HepG2 (cell line): ENCODE results near the gene IBTK. TPM values are rescaled to one million over a fixed set of nuclear protein-coding genes. Genes with fewer than 3 reads are reported as not detected.

Source experiments
- ATAC-seq: fragments of 200-7000 bp; cut with Tn5 transposase; 3 replicates; pipeline ENCODE4 v1.9.1; 2020; ENCODE audit warnings: mild to moderate bottlenecking, moderate library complexity
- BruUV-seq: library from RNA; stranded (reverse); fragments of 400-500 nt; replicated peaks from 2 replicates; lab custom pipeline; 2021; lab: Mats Ljungman, UMichigan
- CTCF ChIA-PET: fragments of 300-600 bp; formaldehyde crosslinking; extraction: SDS; loops from one replicate; lab custom pipeline; 2021; ENCODE audit warnings: low total read pairs, inconsistent platforms, low intra/inter-chr PET ratio; lab: Yijun Ruan, JAX
- POLR2A ChIA-PET: fragments of 350-600 bp; sonication (Branson Sonifier 250); formaldehyde crosslinking; loops from one replicate; lab custom pipeline; 2020; ENCODE audit warnings: antibody characterized with exemption, inconsistent platforms; lab: Yijun Ruan, JAX
- DNase-seq: peaks from one replicate; pipeline ENCODE4 v3.0.0-alpha.2; 2015; ENCODE audit warnings: low spot score
- FAIRE-seq: peaks from 3 replicates; lab custom pipeline; 2011; peaks lifted over from hg19 to GRCh38; lab: Jason Lieb, UNC
- H2AFZ ChIP-seq: one replicate; pipeline ENCODE4 v1.6.1; 2011; ENCODE audit warnings: low read length, inconsistent platforms
- H3K27ac ChIP-seq: fragments of 300-600 bp; 3 replicates; pipeline ENCODE4 v1.8.0; 2011; ENCODE audit warnings: mixed run types, mild to moderate bottlenecking, mixed read lengths, low read length, inconsistent platforms; ENCODE audit not compliant: insufficient read depth; ENCODE audit errors: extremely low read length
- H3K27me3 ChIP-seq, 2 experiments: fragments of 200-600 bp in 1 of 2; 2 replicates in 1 of 2; 3 replicates in 1 of 2; pipeline versions ENCODE4 v1.6.0 to v1.8.0; 2011; ENCODE audit warnings: low read length in 2 of 2, mild to moderate bottlenecking in 2 of 2, moderate library complexity in 2 of 2, inconsistent platforms in 1 of 2; ENCODE audit not compliant: insufficient read depth in 2 of 2, control insufficient read depth in 1 of 2
- H3K36me3 ChIP-seq, 2 experiments: fragments of 200-600 bp in 1 of 2; replicated peaks in 1 of 2; 2 replicates in 1 of 2; 3 replicates in 1 of 2; pipeline versions ENCODE4 v1.5.1 to v1.8.0; 2011; ENCODE audit warnings: low read length in 2 of 2, inconsistent platforms in 1 of 2; ENCODE audit not compliant: insufficient read depth in 2 of 2, control insufficient read depth in 1 of 2
- H3K4me1 ChIP-seq: 2 replicates; pipeline ENCODE4 v1.5.1; 2012; ENCODE audit warnings: low read length, inconsistent platforms; ENCODE audit not compliant: insufficient read depth
- H3K4me2 ChIP-seq: 2 replicates; pipeline ENCODE4 v1.6.0; 2011; ENCODE audit warnings: low read depth, low read length, inconsistent platforms
- H3K4me3 ChIP-seq, 3 experiments: fragments of 200-600 bp in 1 of 3; sonication (generic), shearing (Covaris generic) in 1 of 3; replicated peaks in 1 of 3; 2 replicates each; pipeline ENCODE4 v1.5.1; 2011 to 2016; ENCODE audit warnings: low read length in 3 of 3, inconsistent platforms in 2 of 3, low read depth in 2 of 3, mild to moderate bottlenecking in 2 of 3, control low read depth in 1 of 3, mixed read lengths in 1 of 3; ENCODE audit not compliant: insufficient read depth in 1 of 3
- H3K79me2 ChIP-seq: one replicate; pipeline ENCODE4 v1.6.1; 2011; ENCODE audit warnings: low read length, inconsistent platforms; ENCODE audit not compliant: insufficient read depth
- H3K9ac ChIP-seq: 2 replicates; pipeline ENCODE4 v1.6.0; 2011; ENCODE audit warnings: mild to moderate bottlenecking, low read depth, low read length, inconsistent platforms; ENCODE audit not compliant: insufficient read depth
- H3K9me3 ChIP-seq: 2 replicates; pipeline ENCODE4 v1.5.1; 2012; ENCODE audit warnings: mild to moderate bottlenecking, low read length
- H4K20me1 ChIP-seq: 2 replicates; pipeline ENCODE4 v1.6.0; 2011; ENCODE audit warnings: inconsistent platforms, mild to moderate bottlenecking, low read length, moderate library complexity; ENCODE audit not compliant: insufficient read depth
- SMC3 ChIP-seq: IDR thresholded peaks from 2 replicates; pipeline ENCODE4 v1.6.1; 2011; ENCODE audit warnings: low read length, improper control_type of control experiment
- STAG1 ChIP-seq: sonication (generic); formaldehyde crosslinking; IDR thresholded peaks from 2 replicates; pipeline ENCODE4 v1.4.0; 2020; ENCODE audit warnings: missing genetic modification reagents
- YEATS2 ChIP-seq: sonication (generic); formaldehyde crosslinking; IDR thresholded peaks from 2 replicates; pipeline ENCODE4 v1.4.0; 2020; ENCODE audit warnings: missing genetic modification reagents, borderline replicate concordance
- in situ Hi-C: cut with HindIII; loops from 2 replicates; pipeline ENCODE4 v1.10.0; 2017; ENCODE audit warnings: low pct_unique_long_range_greater_than_20kb; ENCODE audit not compliant: extremely low pct_ligation_motif_present
- intact Hi-C: fragments of 100-400 bp; cut with micrococcal nuclease; formaldehyde crosslinking; loops from one replicate; pipeline ENCODE4 v1.10.0; 2022; ENCODE audit not compliant: unreplicated experiment
- polyA plus RNA-seq, 8 experiments: library from polyadenylated mRNA; depleted of rRNA in 3 of 8; stranded (reverse) in 7 of 8; unstranded in 1 of 8; fragments of >200 nt; fragmentation: Illumina TruSeq in 4 of 8; extraction: Trizol in 4 of 8; gene quantifications; 2 replicates each; pipeline versions ENCODE4 v1.2.1 to v1.2.3, GENCODE V29; 2011 to 2016; ENCODE audit warnings: low read depth in 4 of 8, missing spikeins in 1 of 8, mixed read lengths in 1 of 8; ENCODE audit not compliant: insufficient read depth in 1 of 8
- total RNA-seq, 5 experiments: library from RNA; depleted of rRNA; stranded (reverse); fragments of >200 nt; fragmentation: Illumina TruSeq; extraction: Trizol; gene quantifications; 2 replicates each; pipeline ENCODE4 v1.2.3, GENCODE V29; 2016; ENCODE audit warnings: low read depth in 1 of 5
- TF ChIP-seq, protein P1 (sequence below): sonication (generic); formaldehyde crosslinking; IDR thresholded peaks from 2 replicates; pipeline ENCODE4 v1.5.0; 2020; ENCODE audit warnings: mild to moderate bottlenecking, missing genetic modification reagents, moderate library complexity

The IBTK gene
- total and polyA plus RNA-seq, 2 of the 13 experiments (the other 11 are each of a cell fraction or from before 2014, with no cell fraction given), result 23.8 to 60.0 TPM

DNA sequence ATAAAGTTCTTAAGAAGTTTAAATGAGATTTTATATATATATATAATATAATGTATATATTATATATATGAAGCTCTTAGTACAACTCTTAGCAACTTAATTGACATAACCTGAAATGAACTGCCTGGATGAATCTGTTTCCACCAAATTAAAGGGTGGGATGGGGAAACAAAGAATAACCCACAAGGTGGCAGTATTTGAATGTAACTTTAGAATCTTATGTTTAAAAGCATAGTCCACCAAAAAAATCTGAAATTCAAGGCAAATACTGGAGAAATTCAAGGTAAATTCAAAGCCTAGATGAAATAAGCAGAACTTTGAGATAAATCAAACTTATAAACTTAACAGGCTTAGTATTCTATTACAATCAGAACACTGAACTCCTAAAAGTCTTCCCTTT lies 4.4 kb upstream of the IBTK start:
- Histone ChIP-seq H3K27me3 (no peaks in the 10 kb centered on the region; a peak in 1 of 5 replicates), H4K20me1 (no peaks in the 10 kb centered on the region)
- in situ Hi-C loops, result loop anchor here (25.0 kb wide), 1 partner anchor 1260 kb away; the partner anchor contains the start of gene PRSS35
- TF ChIP-seq SMC3, result peak; percentile 45; the same call in 1 of the 2 replicates
- no peak for TF ChIP-seq YEATS2 (CRISPR knock-in tag)
- peak; percentile 53 for TF ChIP-seq STAG1
- TF ChIP-seq, protein P1, sequence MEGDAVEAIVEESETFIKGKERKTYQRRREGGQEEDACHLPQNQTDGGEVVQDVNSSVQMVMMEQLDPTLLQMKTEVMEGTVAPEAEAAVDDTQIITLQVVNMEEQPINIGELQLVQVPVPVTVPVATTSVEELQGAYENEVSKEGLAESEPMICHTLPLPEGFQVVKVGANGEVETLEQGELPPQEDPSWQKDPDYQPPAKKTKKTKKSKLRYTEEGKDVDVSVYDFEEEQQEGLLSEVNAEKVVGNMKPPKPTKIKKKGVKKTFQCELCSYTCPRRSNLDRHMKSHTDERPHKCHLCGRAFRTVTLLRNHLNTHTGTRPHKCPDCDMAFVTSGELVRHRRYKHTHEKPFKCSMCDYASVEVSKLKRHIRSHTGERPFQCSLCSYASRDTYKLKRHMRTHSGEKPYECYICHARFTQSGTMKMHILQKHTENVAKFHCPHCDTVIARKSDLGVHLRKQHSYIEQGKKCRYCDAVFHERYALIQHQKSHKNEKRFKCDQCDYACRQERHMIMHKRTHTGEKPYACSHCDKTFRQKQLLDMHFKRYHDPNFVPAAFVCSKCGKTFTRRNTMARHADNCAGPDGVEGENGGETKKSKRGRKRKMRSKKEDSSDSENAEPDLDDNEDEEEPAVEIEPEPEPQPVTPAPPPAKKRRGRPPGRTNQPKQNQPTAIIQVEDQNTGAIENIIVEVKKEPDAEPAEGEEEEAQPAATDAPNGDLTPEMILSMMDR, result peak; percentile 54
- TF ChIP-seq, all 625 proteins: peak for 3
- Histone ChIP-seq H3K9ac (no peak overlapping the region), H2AFZ (no peak overlapping the region), H3K4me1 (peaks cover 16% of the 10 kb centered on the region), H3K36me3 (no peaks in the 10 kb centered on the region), H3K4me3 (no peak overlapping the region), H3K27ac (no peak overlapping the region), H3K4me2 (no peak overlapping the region), H3K9me3 (no peaks in the 10 kb centered on the region), H3K79me2 (peaks cover 2% of the 10 kb centered on the region)
- BruUV-seq, result no TSS peak
- ChIA-PET POLR2A (no interaction called here), CTCF (interaction anchor here (1.0 to 1.8 kb wide), 2 partner anchors 803 to 806 kb away, joined by 4 to 11 read pairs; no protein-coding TSS in a partner anchor)
- peak; percentile 22 for DNase-seq
- intact Hi-C loops, result loop anchor here (1.0 to 10.0 kb wide), 4 partner anchors 110 to 1263 kb away; partner anchors contain the start of genes PRSS35 and TPBG
- ATAC-seq, result no peak
- no peak for FAIRE-seq
